Prostate gland (tissue), 1 donor: ENCODE results near the gene FCN1.

Experiments
- POLR2A ChIP-seq: fragments of 450-650 bp; IDR thresholded peaks from one replicate; pipeline ENCODE4 v1.6.1; 2016; ENCODE audit warnings: antibody characterized with exemption, mild to moderate bottlenecking
- POLR2AphosphoS5 ChIP-seq: sonication (generic); formaldehyde crosslinking; IDR thresholded peaks from one replicate; pipeline ENCODE4 v1.6.1; 2017; ENCODE audit warnings: antibody characterized with exemption

- TF ChIP-seq POLR2AphosphoS5 (no peak), POLR2A (no peak)
Observed at GRCh38 chr9:134917431-134918373, at the start of gene FCN1.
